H9 (cell line): ENCODE measurements around the gene SIGLEC1. TPM values are rescaled to one million over a fixed set of nuclear protein-coding genes. Genes with fewer than 3 reads are reported as not detected.

Experiments
- DNase-seq: peaks from one replicate; pipeline ENCODE4 v3.0.0-alpha.2; 2017
- H2AFZ ChIP-seq: one replicate; pipeline ENCODE4 v1.6.1; 2013; ENCODE audit warnings: mild to moderate bottlenecking, low read length, control low read depth, moderate library complexity
- H2AK5ac ChIP-seq: 2 replicates; pipeline ENCODE4 v1.6.1; 2013; ENCODE audit warnings: low read length, control low read depth, mixed read lengths; ENCODE audit not compliant: insufficient read length
- H2BK120ac ChIP-seq: one replicate; pipeline ENCODE4 v1.6.1; 2013; ENCODE audit warnings: low read depth, mild to moderate bottlenecking, low read length, control low read depth, inconsistent platforms; ENCODE audit not compliant: poor library complexity, severe bottlenecking
- H2BK12ac ChIP-seq: 2 replicates; pipeline ENCODE4 v1.6.1; 2013; ENCODE audit warnings: low read length, control low read depth, mixed read lengths, low read depth; ENCODE audit not compliant: insufficient read length
- H2BK15ac ChIP-seq: 2 replicates; pipeline ENCODE4 v1.6.1; 2013; ENCODE audit warnings: low read depth, low read length, control low read depth
- H2BK20ac ChIP-seq: one replicate; pipeline ENCODE4 v1.6.1; 2013; ENCODE audit warnings: low read depth, mild to moderate bottlenecking, low read length, control low read depth, inconsistent platforms; ENCODE audit not compliant: poor library complexity, severe bottlenecking
- H2BK5ac ChIP-seq: 2 replicates; pipeline ENCODE4 v1.6.1; 2013; ENCODE audit warnings: low read length, control low read depth, mixed read lengths; ENCODE audit not compliant: insufficient read length
- H3K14ac ChIP-seq: 2 replicates; pipeline ENCODE4 v1.6.1; 2013; ENCODE audit warnings: low read length, control low read depth; ENCODE audit not compliant: insufficient read depth
- H3K18ac ChIP-seq: 2 replicates; pipeline ENCODE4 v1.6.1; 2013; ENCODE audit warnings: low read depth, mild to moderate bottlenecking, mixed read lengths, low read length, control low read depth; ENCODE audit not compliant: insufficient read length
- H3K23ac ChIP-seq: 2 replicates; pipeline ENCODE4 v1.6.1; 2013; ENCODE audit warnings: low read length, control low read depth, mixed read lengths, low read depth; ENCODE audit not compliant: insufficient read length
- H3K23me2 ChIP-seq: 2 replicates; pipeline ENCODE4 v1.6.1; 2013; ENCODE audit warnings: low read depth, mild to moderate bottlenecking, mixed read lengths, low read length, control low read depth; ENCODE audit not compliant: insufficient read length, poor library complexity, severe bottlenecking
- H3K27ac ChIP-seq: 2 replicates; pipeline ENCODE4 v1.5.1; 2013; ENCODE audit warnings: low read length, control low read depth, mixed read lengths, low read depth; ENCODE audit not compliant: insufficient read length
- H3K27me3 ChIP-seq: 2 replicates; pipeline ENCODE4 v1.6.1; 2013; ENCODE audit warnings: low read length, control low read depth, inconsistent platforms; ENCODE audit not compliant: insufficient read depth
- H3K4ac ChIP-seq: 2 replicates; pipeline ENCODE4 v1.6.1; 2013; ENCODE audit warnings: low read depth, mild to moderate bottlenecking, control low read depth, inconsistent platforms, low read length, moderate library complexity
- H3K4me1 ChIP-seq: 2 replicates; pipeline ENCODE4 v1.6.1; 2013; ENCODE audit warnings: low read length, control low read depth, inconsistent platforms; ENCODE audit not compliant: insufficient read depth
- H3K4me2 ChIP-seq: 2 replicates; pipeline ENCODE4 v1.6.1; 2013; ENCODE audit warnings: low read length, control low read depth, mixed read lengths; ENCODE audit not compliant: insufficient read length, insufficient read depth
- H3K56ac ChIP-seq: 2 replicates; pipeline ENCODE4 v1.6.1; 2013; ENCODE audit warnings: low read depth, mild to moderate bottlenecking, mixed read lengths, low read length, control low read depth; ENCODE audit not compliant: insufficient read length
- H3K79me1 ChIP-seq: 2 replicates; pipeline ENCODE4 v1.6.1; 2013; ENCODE audit warnings: low read depth, mild to moderate bottlenecking, moderate library complexity, low read length, control low read depth, inconsistent platforms; ENCODE audit not compliant: insufficient read depth, poor library complexity, severe bottlenecking
- H3K79me2 ChIP-seq: 2 replicates; pipeline ENCODE4 v1.6.1; 2013; ENCODE audit warnings: low read length, control low read depth, inconsistent platforms; ENCODE audit not compliant: insufficient read depth
- H3K9ac ChIP-seq: 2 replicates; pipeline ENCODE4 v1.6.1; 2013; ENCODE audit warnings: low read length, control low read depth, mixed read lengths; ENCODE audit not compliant: insufficient read length; ENCODE audit errors: extremely low read depth
- H3K9me3 ChIP-seq: one replicate; pipeline ENCODE4 v1.6.1; 2013; ENCODE audit warnings: low read depth, low read length, inconsistent platforms; ENCODE audit not compliant: control insufficient read depth
- H3T11ph ChIP-seq: one replicate; pipeline ENCODE4 v1.6.1; 2013; ENCODE audit warnings: mild to moderate bottlenecking, low read length, control low read depth, inconsistent platforms
- H4K20me1 ChIP-seq: one replicate; pipeline ENCODE4 v1.6.1; 2013; ENCODE audit not compliant: control insufficient read depth, insufficient read length, insufficient read depth
- H4K5ac ChIP-seq: 2 replicates; pipeline ENCODE4 v1.6.1; 2013; ENCODE audit warnings: low read depth, mild to moderate bottlenecking, mixed read lengths, low read length, control low read depth; ENCODE audit not compliant: insufficient read length
- H4K8ac ChIP-seq: replicated peaks from 2 replicates; pipeline ENCODE4 v1.6.1; 2013; ENCODE audit warnings: low read length, control low read depth, mixed read lengths, low read depth; ENCODE audit not compliant: insufficient read length
- H4K91ac ChIP-seq: 2 replicates; pipeline ENCODE4 v1.6.1; 2013; ENCODE audit warnings: low read depth, mild to moderate bottlenecking, moderate library complexity, mixed read lengths, low read length, control low read depth; ENCODE audit not compliant: insufficient read length
- H3K27ac Mint-ChIP-seq, 3 experiments: 2 replicates in 2 of 3; 3 replicates in 1 of 3; pipeline ENCODE4 v1.8.0; 2020 to 2021; ENCODE audit warnings: mixed read lengths in 3 of 3, mild to moderate bottlenecking in 1 of 3, moderate library complexity in 1 of 3
- H3K27me3 Mint-ChIP-seq: 2 replicates; pipeline ENCODE4 v1.8.0; 2021; ENCODE audit warnings: low read depth, mild to moderate bottlenecking, moderate library complexity, mixed read lengths
- H3K36me3 Mint-ChIP-seq, 3 experiments: 2 replicates in 2 of 3; 3 replicates in 1 of 3; pipeline ENCODE4 v1.8.0; 2020 to 2021; ENCODE audit warnings: low read depth in 3 of 3, mixed read lengths in 3 of 3; ENCODE audit not compliant: insufficient read depth in 1 of 3
- H3K4me1 Mint-ChIP-seq, 2 experiments: 2 replicates each; pipeline ENCODE4 v1.8.0; 2020; ENCODE audit warnings: mixed read lengths in 2 of 2
- H3K4me3 Mint-ChIP-seq, 2 experiments: 2 replicates in 1 of 2; 3 replicates in 1 of 2; pipeline ENCODE4 v1.8.0; 2020 to 2021; ENCODE audit warnings: mild to moderate bottlenecking in 2 of 2, mixed read lengths in 2 of 2, moderate library complexity in 1 of 2
- H3K9me3 Mint-ChIP-seq, 2 experiments: 2 replicates in 1 of 2; 3 replicates in 1 of 2; pipeline ENCODE4 v1.8.0; 2020; ENCODE audit warnings: mild to moderate bottlenecking in 2 of 2, mixed read lengths in 2 of 2, moderate library complexity in 1 of 2
- CTCF ChIP-seq: fragments of 200-600 bp; sonication (generic); conservative IDR thresholded peaks from 3 replicates; pipeline ENCODE4 v1.8.0; 2021; ENCODE audit warnings: antibody characterized with exemption, mild to moderate bottlenecking
- WGBS: extraction: QIAGEN DNeasy Blood & Tissue Kit; methylation state at CpG from one replicate; pipeline ENCODE4 v1.1.7; 2013; ENCODE audit warnings: missing lambda C conversion rate, low lambda C conversion rate, mixed read lengths; ENCODE audit not compliant: insufficient read length; ENCODE audit errors: extremely low coverage; 5-methylcytosine and 5-hydroxymethylcytosine counted together
- total RNA-seq: library from RNA; stranded (reverse); gene quantifications from 2 replicates; pipeline ENCODE4 v1.2.1, GENCODE V29; 2021

Gene SIGLEC1
- total RNA-seq, 1 experiment from 2014 or later, result not detected

- Histone ChIP-seq H2BK120ac (no peak overlapping the region), H3K27me3 (no peaks in the 10 kb centered on the region), H2AFZ (no peak overlapping the region), H3K79me2 (no peaks in the 10 kb centered on the region), H2BK12ac (no peak overlapping the region), H3T11ph (no peak overlapping the region), H3K18ac (no peak overlapping the region), H3K23me2 (peaks cover 2% of the 10 kb centered on the region), H3K9ac (no peak overlapping the region), H3K23ac (no peak overlapping the region), H3K4ac (no peak overlapping the region), H2BK5ac (no peak overlapping the region), H4K91ac (no peak overlapping the region), H3K9me3 (no peaks in the 10 kb centered on the region), H2BK15ac (no peak overlapping the region), H3K14ac (no peak overlapping the region), H3K27ac (no peak overlapping the region), H3K56ac (no peak overlapping the region), H4K20me1 (no peaks in the 10 kb centered on the region), H4K8ac (no peak overlapping the region), H4K5ac (no peak overlapping the region), H3K4me2 (no peak overlapping the region), H3K79me1 (peaks cover 3% of the 10 kb centered on the region), H3K4me1 (no peaks in the 10 kb centered on the region), H2AK5ac (no peak overlapping the region), H2BK20ac (no peak overlapping the region)
- no peak for TF ChIP-seq CTCF
- Mint-ChIP-seq H3K4me3 (no peak overlapping the region), H3K36me3 (peaks cover 21 to 26% (median 25%) of the 10 kb centered on the region in 3 experiments; a peak in 6 of 7 replicates), H3K27me3 (no peaks in the 10 kb centered on the region), H3K27ac (peak overlapping the region in 2 of 3 experiments; percentile 10 to 44; a peak in 1 of 7 replicates), H3K4me1 (peaks cover 0 to 6% of the 10 kb centered on the region in 2 experiments), H3K9me3 (no peaks in the 10 kb centered on the region)
- DNase-seq, result no peak
- WGBS, result no CpG with 5 or more reads among the region's 10 CpGs
These were observed 48.4 kb upstream of the SIGLEC1 start for GRCh38 chr20:3760655-3761348.
